ENCODE data around the gene PLPPR1.

The PLPPR1 gene

GRCh38 chr9:101265261-101265660 lies 236.7 kb downstream of the PLPPR1 start:
- TF ChIP-seq CTCF (IDR thresholded peaks at IDR 0.05; ENCODE audit: low read depth, low read length, missing control alignments), result no peak
- no peak overlapping the region for H3K4me3 ChIP-seq (replicated peaks; ENCODE audit: low read depth, low read length)
- DNase-seq (ENCODE audit: extremely low read depth, low read depth), result no peak

GRCh38 chr9:101268426-101268825 lies 239.9 kb downstream of the PLPPR1 start:
- no peak overlapping the region for H3K4me3 ChIP-seq (replicated peaks; ENCODE audit: low read depth, low read length)
- DNase-seq (ENCODE audit: extremely low read depth, low read depth), result no peak
- no peak for TF ChIP-seq CTCF (IDR thresholded peaks at IDR 0.05; ENCODE audit: low read depth, low read length, missing control alignments)

- no peak for DNase-seq (ENCODE audit: extremely low read depth, low read depth)
- no peak overlapping the region for H3K4me3 ChIP-seq (replicated peaks; ENCODE audit: low read depth, low read length)
- no peak for TF ChIP-seq CTCF (IDR thresholded peaks at IDR 0.05; ENCODE audit: low read depth, low read length, missing control alignments)
Measured at GRCh38 chr9:101269591-101270283, 241.2 kb downstream of the PLPPR1 start.

GRCh38 chr9:101270302-101270701 lies 241.8 kb downstream of the PLPPR1 start:
- no peak overlapping the region for H3K4me3 ChIP-seq (replicated peaks; ENCODE audit: low read depth, low read length)
- TF ChIP-seq CTCF (IDR thresholded peaks at IDR 0.05; ENCODE audit: low read depth, low read length, missing control alignments), result no peak
- no peak for DNase-seq (ENCODE audit: extremely low read depth, low read depth)

GRCh38 chr9:101271102-101271501 lies 242.6 kb downstream of the PLPPR1 start:
- TF ChIP-seq CTCF (IDR thresholded peaks at IDR 0.05; ENCODE audit: low read depth, low read length, missing control alignments), result no peak
- no peak for DNase-seq (ENCODE audit: extremely low read depth, low read depth)
- H3K4me3 ChIP-seq (replicated peaks; ENCODE audit: low read depth, low read length), result no peak overlapping the region

- TF ChIP-seq CTCF (IDR thresholded peaks at IDR 0.05; ENCODE audit: low read depth, low read length, missing control alignments), result no peak
- DNase-seq (ENCODE audit: extremely low read depth, low read depth), result no peak
- no peak overlapping the region for H3K4me3 ChIP-seq (replicated peaks; ENCODE audit: low read depth, low read length)
Measured at GRCh38 chr9:101274971-101275768, 246.6 kb downstream of the PLPPR1 start.
